Gastroesophageal sphincter (tissue), 3 donors: Measurements from ENCODE around the gene SLC23A2.

Source experiments
- POLR2AphosphoS5 ChIP-seq: sonication (generic); formaldehyde crosslinking; IDR thresholded peaks from one replicate; pipeline ENCODE4 v1.6.1; 2017; ENCODE audit warnings: antibody characterized with exemption
- TF ChIP-seq, protein P1 (sequence below), 4 experiments: fragments of 200-600 bp in 2 of 4; fragments of 450-650 bp in 2 of 4; sonication (generic) in 1 of 4; IDR thresholded peaks; one replicate each; pipeline ENCODE4 v1.5.1; 2017 to 2019; ENCODE audit warnings: antibody characterized with exemption in 4 of 4, mild to moderate bottlenecking in 2 of 4, moderate library complexity in 2 of 4

DNA sequence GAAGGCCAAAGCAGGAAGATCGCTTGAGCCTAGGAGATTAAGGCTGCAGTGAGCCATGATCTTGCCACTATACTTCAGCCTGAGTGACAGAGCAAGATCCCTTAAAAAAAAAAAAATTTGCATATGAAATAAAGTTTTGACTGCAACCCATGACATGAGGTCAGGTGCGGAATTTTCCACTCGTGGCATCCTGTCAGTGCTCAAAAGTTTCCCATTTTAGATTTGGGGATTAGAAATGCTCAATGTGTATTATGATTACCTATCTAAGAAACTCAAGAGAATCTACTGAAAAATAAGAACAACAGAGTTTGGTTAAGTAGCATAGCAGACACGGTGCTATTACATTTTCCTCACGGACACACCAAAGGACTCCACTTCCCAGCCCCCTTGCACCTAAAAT lies 11.7 kb downstream of the SLC23A2 start:
- TF ChIP-seq POLR2AphosphoS5, result no peak
- TF ChIP-seq, protein P1, sequence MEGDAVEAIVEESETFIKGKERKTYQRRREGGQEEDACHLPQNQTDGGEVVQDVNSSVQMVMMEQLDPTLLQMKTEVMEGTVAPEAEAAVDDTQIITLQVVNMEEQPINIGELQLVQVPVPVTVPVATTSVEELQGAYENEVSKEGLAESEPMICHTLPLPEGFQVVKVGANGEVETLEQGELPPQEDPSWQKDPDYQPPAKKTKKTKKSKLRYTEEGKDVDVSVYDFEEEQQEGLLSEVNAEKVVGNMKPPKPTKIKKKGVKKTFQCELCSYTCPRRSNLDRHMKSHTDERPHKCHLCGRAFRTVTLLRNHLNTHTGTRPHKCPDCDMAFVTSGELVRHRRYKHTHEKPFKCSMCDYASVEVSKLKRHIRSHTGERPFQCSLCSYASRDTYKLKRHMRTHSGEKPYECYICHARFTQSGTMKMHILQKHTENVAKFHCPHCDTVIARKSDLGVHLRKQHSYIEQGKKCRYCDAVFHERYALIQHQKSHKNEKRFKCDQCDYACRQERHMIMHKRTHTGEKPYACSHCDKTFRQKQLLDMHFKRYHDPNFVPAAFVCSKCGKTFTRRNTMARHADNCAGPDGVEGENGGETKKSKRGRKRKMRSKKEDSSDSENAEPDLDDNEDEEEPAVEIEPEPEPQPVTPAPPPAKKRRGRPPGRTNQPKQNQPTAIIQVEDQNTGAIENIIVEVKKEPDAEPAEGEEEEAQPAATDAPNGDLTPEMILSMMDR (IDR thresholded peaks at IDR 0.05), result no peak
